Measurements from ENCODE around the gene FARS2. TPM values are rescaled to one million over a fixed set of nuclear protein-coding genes. Genes with fewer than 3 reads are reported as not detected.

The FARS2 gene
- total and polyA plus RNA-seq, 2 donors (not counting 3 experiments of a cell fraction or from before 2014, with no cell fraction given) = 20.2 to 20.5 TPM

DNA sequence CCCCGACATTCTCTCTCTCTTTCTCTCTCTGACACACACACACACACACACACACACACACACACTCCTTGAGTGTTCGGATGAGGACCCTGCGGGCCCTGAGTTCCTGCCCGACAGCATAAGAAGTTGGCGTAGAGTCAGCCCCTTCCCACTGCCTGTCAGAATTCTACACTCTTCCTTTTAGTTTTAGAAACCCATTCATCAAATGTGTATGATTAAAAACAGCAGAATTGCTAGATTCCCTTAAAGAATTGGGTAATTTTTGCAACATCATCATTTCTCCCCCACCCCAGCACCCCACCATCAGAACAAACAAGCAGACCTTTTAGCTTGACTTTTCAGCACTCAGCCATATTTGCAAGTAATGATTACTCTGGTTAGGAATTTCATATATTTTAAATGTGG is 322.8 kb downstream of the FARS2 start:
- Histone ChIP-seq H3K4me3 (replicated peaks in 1 of 3; ENCODE audit: insufficient read depth in 1 of 3, low read depth in 1 of 3, low read length in 3 of 3) (no peak overlapping the region), H3K79me2 (ENCODE audit: control insufficient read depth, insufficient read depth, low read length) (no peaks in the 10 kb centered on the region), H3K9me3 (replicated peaks; ENCODE audit: control insufficient read depth, insufficient read depth, low read length) (no peaks in the 10 kb centered on the region), H3K9ac (replicated peaks; ENCODE audit: extremely low read depth, insufficient read depth, low read length) (no peak overlapping the region), H3K27ac (ENCODE audit: insufficient read depth, low read depth, low read length) (no peak overlapping the region), H3K36me3 (ENCODE audit: control insufficient read depth in 2 of 2, extremely low read depth in 1 of 2, insufficient read depth in 2 of 2, low read length in 2 of 2) (no peaks in the 10 kb centered on the region), H3K4me1 (ENCODE audit: control insufficient read depth, extremely low read depth, insufficient read depth, low read length) (no peaks in the 10 kb centered on the region), H3K4me2 (ENCODE audit: insufficient read depth, low read length) (no peak overlapping the region), H2AFZ (ENCODE audit: low read depth, low read length) (no peak overlapping the region), H3K27me3 (ENCODE audit: control insufficient read depth in 2 of 2, insufficient read depth in 2 of 2, low read length in 2 of 2) (no peaks in the 10 kb centered on the region), H3K9me1 (replicated peaks; ENCODE audit: control insufficient read depth, extremely low read depth, insufficient read depth, low read length) (no peaks in the 10 kb centered on the region), H4K20me1 (replicated peaks; ENCODE audit: control insufficient read depth, extremely low read depth, insufficient read depth, low read length) (no peaks in the 10 kb centered on the region)
- intact Hi-C loops (cut with micrococcal nuclease) (no loop called here), dilution Hi-C loops (cut with MboI; ENCODE audit: extremely low pct_ligation_motif_present, low sequenced_read_pairs) (no loop called here)
- TF ChIP-seq GATA2 (IDR thresholded peaks at IDR 0.05; ENCODE audit: insufficient read depth, insufficient read length, low read depth, low read length) = no peak
- no peak for TF ChIP-seq POLR2AphosphoS5 (IDR thresholded peaks at IDR 0.05; ENCODE audit: insufficient read depth, low read depth, low read length)
- TF ChIP-seq FOS (IDR thresholded peaks at IDR 0.05; ENCODE audit: borderline replicate concordance, insufficient read depth, low read length) = no peak
- no peak for TF ChIP-seq POLR2A (IDR thresholded peaks at IDR 0.05; ENCODE audit: low read depth, low read length)
- TF ChIP-seq MYC (IDR thresholded peaks at IDR 0.05; ENCODE audit: low read depth, low read length) = no peak
- TF ChIP-seq EZH2 (IDR thresholded peaks at IDR 0.05; ENCODE audit: borderline replicate concordance, low read depth, low read length, severe bottlenecking) = no peak
- TF ChIP-seq, protein P1, sequence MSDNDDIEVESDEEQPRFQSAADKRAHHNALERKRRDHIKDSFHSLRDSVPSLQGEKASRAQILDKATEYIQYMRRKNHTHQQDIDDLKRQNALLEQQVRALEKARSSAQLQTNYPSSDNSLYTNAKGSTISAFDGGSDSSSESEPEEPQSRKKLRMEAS (IDR thresholded peaks at IDR 0.05; ENCODE audit: insufficient read depth, insufficient read length) = no peak
- no peak for TF ChIP-seq JUN (IDR thresholded peaks at IDR 0.05; ENCODE audit: borderline replicate concordance, insufficient read depth, insufficient read length, low read depth)
- TF ChIP-seq, protein P2, sequence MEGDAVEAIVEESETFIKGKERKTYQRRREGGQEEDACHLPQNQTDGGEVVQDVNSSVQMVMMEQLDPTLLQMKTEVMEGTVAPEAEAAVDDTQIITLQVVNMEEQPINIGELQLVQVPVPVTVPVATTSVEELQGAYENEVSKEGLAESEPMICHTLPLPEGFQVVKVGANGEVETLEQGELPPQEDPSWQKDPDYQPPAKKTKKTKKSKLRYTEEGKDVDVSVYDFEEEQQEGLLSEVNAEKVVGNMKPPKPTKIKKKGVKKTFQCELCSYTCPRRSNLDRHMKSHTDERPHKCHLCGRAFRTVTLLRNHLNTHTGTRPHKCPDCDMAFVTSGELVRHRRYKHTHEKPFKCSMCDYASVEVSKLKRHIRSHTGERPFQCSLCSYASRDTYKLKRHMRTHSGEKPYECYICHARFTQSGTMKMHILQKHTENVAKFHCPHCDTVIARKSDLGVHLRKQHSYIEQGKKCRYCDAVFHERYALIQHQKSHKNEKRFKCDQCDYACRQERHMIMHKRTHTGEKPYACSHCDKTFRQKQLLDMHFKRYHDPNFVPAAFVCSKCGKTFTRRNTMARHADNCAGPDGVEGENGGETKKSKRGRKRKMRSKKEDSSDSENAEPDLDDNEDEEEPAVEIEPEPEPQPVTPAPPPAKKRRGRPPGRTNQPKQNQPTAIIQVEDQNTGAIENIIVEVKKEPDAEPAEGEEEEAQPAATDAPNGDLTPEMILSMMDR (IDR thresholded peaks at IDR 0.05; ENCODE audit: extremely low read depth in 1 of 2, insufficient read depth in 1 of 2, low read depth in 1 of 2, low read length in 2 of 2) = no peak
- FAIRE-seq (no peak), DNase-seq (ENCODE audit: low read depth, low spot score) (no peak)
- ChIA-PET POLR2A (no interaction called here), CTCF (interaction anchor here (1.0 kb wide), 1 partner anchor 113 kb away, joined by 3 read pairs; no protein-coding TSS in a partner anchor)
- BruUV-seq (replicated peaks) = no TSS peak
